NCI-H2029 treated with DMSO at 0.1 percent for 48 hours (cell line): ENCODE results near the gene RPL41.
"Not testable (repeated sequence)": the region's sequence is repeated elsewhere in the genome, so short reads cannot be mapped to it uniquely, and the experiment has no call there.

Experiments used
- DNase-seq: peaks from one replicate; lab custom pipeline; 2025; lab: John Stamatoyannopoulos, UW

The RPL41 gene

GRCh38 chr12:56116267-56117081, at the start of gene RPL41:
Gene RPL41 (plus strand): TSS chr12:56116633.
- DNase-seq: peak; percentile 98

GRCh38 chr12:56071648-56072047, 44.8 kb upstream of the RPL41 start:
- DNase-seq: no peak

- no peak for DNase-seq
These were observed 42.0 kb upstream of the RPL41 start for GRCh38 chr12:56074396-56074795.

- DNase-seq: not testable (repeated sequence)
These were observed 38.5 kb upstream of the RPL41 start for GRCh38 chr12:56077966-56078365.

GRCh38 chr12:56078427-56078826, 38.0 kb upstream of the RPL41 start:
- no peak for DNase-seq

- no peak for DNase-seq
These were observed 37.3 kb upstream of the RPL41 start for GRCh38 chr12:56078931-56079722.

- DNase-seq: peak; percentile 54
These were observed 36.5 kb upstream of the RPL41 start, which contains the start of gene ERBB3 for GRCh38 chr12:56079723-56080555. Gene ERBB3 (plus strand): TSS chr12:56080165. CDS start chr12:56080301, 136 bp downstream.

- no peak for DNase-seq
These were observed 35.8 kb upstream of the RPL41 start for GRCh38 chr12:56080556-56081138.

- DNase-seq: no peak
These were observed 34.8 kb upstream of the RPL41 start for GRCh38 chr12:56081393-56082347.

GRCh38 chr12:56082382-56082781, 34.1 kb upstream of the RPL41 start:
- no peak for DNase-seq

GRCh38 chr12:56082967-56083366, 33.5 kb upstream of the RPL41 start:
- no peak for DNase-seq

GRCh38 chr12:56084958-56085543, 31.4 kb upstream of the RPL41 start:
- no peak for DNase-seq

- DNase-seq: no peak
These were observed 30.3 kb upstream of the RPL41 start for GRCh38 chr12:56086096-56086495.

GRCh38 chr12:56086608-56087007, 29.8 kb upstream of the RPL41 start:
- DNase-seq: no peak

GRCh38 chr12:56087220-56087619, 29.2 kb upstream of the RPL41 start:
- DNase-seq: peak; percentile 42

GRCh38 chr12:56097738-56098137, 18.7 kb upstream of the RPL41 start:
- DNase-seq: no peak

GRCh38 chr12:56098592-56098991, 17.8 kb upstream of the RPL41 start:
- no peak for DNase-seq

GRCh38 chr12:56099787-56100186, 16.6 kb upstream of the RPL41 start:
- no peak for DNase-seq

- DNase-seq: no peak
These were observed 15.4 kb upstream of the RPL41 start for GRCh38 chr12:56101045-56101444.

GRCh38 chr12:56102683-56103065, 13.8 kb upstream of the RPL41 start:
- no peak for DNase-seq
